ENCODE measurements around the gene BRI3BP.
A peak's percentile ranks its signal among the peaks of the same experiment; 100 is the strongest.

The BRI3BP gene, protein sequence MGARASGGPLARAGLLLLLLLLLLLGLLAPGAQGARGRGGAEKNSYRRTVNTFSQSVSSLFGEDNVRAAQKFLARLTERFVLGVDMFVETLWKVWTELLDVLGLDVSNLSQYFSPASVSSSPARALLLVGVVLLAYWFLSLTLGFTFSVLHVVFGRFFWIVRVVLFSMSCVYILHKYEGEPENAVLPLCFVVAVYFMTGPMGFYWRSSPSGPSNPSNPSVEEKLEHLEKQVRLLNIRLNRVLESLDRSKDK

DNA sequence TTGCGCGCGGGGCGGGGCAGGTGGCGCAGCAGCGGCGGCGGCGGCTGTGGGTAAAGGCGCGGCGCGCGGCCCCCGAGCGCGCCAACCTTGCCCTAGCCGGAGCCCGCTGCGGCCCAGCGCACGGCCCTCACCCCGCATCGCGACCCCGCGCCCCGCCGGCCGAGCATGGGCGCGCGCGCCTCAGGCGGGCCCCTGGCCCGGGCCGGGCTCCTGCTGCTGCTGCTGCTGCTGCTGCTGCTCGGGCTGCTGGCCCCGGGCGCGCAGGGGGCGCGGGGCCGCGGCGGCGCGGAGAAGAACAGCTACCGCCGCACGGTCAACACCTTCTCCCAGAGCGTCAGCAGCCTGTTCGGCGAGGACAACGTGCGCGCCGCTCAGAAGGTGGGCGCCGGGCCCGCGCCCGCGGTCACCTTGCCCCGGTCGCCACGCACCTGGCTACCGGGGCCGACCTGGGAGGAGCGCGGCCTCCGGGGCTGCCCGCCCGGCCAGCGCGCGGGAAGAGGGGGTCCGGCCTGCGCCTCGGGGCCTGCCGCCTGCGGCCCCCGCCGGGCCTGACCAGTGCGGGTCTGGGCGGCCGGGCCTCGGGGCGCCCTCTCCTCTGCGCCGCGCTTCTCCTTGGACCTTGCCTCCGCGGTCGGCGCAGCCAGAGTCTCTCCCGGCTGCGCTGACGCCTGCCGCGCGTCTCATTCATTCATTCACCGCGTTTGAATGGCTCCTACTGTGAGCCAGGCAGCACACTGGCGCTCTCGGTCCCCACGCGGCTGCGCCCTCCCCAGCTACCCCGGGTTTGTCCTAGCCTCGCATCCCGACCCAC, at the start of gene BRI3BP:
Gene BRI3BP (plus strand): TSS at position 20 of the 811 bp plus-strand sequence. CDS start 146 bp downstream, at position 166.
- DNase-seq, result peak in 9 of 14 donors; percentile 4 to 44 (median 33)

DNA sequence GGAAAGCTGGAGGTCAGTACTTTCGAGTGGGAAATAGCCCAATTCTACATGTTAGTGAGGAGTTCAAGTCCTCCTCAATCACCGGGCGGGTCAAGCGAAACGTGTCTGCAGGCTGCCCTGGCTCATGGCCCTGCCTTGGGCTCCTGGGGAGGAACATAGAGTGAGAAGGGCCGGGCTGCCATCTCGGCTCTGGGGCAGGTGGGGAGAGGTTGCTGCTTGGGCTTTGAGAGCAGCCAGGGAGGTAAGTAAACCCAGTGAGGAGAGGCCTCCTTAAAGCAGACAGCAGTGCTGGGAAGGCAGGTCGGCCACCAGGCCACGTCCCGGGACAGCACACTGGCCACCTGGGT, 47.0 kb upstream of the BRI3BP start:
- DNase-seq, result no peak

DNA sequence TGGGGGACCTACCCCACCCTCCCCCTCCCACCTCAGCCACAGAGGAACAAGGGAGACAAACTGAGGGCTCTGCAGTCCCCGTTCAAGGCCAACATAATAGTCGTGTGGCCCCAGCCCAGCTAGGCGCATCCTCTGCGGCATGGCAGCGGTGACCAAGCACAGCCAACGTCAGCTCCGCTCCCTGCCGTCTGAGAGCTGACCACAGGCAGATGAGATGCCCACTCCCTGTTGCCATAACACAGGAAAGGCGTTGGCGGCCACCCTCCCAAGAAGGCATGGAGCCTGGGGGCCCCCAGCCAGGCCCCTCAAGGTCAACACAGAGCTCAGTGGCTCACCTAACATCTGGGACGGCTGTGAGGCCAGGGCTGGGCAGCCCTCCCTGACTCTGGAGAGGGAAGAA, 46.4 kb upstream of the BRI3BP start:
- no peak for DNase-seq

DNA sequence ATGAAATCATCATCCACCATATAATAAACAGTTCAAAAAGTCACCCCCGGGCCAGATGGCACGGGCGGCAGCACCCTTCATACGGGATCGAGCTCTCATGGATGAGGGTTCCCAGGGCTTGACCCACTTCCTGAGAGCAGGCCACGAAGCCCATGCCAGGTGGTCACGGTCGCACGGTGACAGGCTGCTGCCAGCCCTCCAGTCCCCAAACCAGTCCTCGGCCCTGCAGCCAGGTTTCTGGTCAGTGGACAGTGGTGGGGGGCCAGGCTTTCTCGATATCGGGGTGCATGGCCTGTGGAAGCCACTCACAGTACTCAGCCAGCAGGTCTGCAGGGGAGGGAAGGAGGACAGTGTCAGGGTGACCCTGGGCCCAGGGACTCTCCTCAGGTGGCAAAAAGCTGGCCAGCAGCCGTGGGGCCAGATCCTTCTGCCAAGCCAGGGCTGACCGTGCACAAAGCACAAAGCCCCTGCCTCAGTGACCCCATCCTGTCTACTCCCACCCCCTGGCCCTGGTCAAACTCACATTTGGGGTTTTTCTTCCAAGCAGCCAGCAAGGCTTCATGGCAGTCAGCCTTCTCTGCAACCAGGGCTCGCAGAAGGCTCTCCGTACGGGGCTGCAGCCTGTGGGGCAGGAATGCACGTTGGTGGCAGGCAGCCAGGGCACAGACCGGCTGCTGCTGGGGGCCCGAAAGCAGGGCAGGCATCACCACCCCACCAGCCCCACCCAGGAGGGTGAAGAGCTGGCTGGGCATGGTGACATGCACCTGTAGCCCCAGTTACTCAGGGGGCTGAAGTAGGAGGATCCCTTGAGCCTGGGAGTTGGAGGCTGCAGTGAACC, 45.7 kb upstream of the BRI3BP start:
- DNase-seq, result peak in 1 of 14 donors; percentile 50

DNA sequence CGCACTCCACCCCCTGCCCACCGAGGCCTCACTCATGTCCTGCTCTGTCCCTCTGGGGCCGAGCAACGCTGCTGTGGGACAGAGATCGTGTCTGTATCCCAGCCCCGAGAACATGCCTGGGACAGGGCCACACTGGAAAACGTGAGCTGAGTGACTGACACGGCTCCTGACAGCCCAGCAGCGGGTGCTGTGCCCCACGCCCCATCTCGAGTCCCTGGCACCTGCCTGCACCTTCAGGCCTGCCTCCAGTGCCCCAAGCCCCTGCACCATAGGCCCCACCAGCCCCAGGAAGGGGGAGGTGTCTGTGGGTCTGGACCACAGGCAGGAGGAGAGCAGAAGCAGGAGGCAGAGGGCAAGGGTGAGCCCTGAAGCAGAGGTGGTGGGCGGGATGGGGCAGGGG, 44.4 kb upstream of the BRI3BP start:
- DNase-seq, result no peak

DNA sequence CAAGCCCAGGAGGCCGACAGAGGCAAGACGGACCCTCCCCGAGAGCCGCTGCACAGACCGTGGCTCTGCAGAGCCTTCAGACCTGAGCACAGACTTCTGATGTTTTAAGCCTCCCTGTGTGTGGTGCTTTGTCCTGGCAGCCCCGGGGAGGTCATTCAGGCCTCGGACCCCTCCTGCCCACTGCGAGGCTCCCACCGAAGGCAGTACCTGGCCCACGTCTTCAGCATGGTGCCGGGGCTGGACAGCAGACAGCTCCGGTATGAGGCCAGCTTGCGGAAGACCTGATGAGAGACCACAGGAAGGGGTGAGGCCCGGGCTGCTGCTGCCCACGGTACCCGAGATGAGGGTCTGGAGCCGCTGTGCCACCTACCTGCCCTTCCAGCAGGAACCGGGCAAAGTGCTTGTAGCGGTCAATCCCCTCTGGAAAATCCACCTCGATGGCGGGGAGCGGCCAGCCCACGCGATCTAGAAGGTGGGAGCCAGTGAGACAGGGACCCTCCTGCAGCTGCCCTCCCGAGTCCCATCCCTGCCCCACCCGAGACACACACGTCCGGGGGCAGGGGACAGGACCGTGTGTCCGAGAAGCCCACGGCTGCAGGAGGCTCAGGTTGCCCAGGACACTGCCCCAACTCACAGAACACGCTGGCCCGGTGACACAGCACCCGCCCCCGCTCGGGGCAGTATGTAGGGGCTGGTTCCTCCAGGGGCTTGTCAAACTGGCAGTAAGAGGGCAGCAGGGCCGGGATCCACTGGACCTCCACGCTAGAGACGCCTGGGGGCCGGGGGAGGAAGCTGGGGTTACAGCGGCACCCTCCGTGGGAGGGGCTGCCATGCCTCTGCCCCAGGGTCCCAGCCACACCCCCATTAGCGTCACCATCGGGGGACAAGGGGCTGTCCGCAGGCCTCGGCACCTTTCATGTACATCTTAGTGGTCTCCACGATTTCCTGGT, 43.4 kb upstream of the BRI3BP start:
- no peak for DNase-seq

DNA sequence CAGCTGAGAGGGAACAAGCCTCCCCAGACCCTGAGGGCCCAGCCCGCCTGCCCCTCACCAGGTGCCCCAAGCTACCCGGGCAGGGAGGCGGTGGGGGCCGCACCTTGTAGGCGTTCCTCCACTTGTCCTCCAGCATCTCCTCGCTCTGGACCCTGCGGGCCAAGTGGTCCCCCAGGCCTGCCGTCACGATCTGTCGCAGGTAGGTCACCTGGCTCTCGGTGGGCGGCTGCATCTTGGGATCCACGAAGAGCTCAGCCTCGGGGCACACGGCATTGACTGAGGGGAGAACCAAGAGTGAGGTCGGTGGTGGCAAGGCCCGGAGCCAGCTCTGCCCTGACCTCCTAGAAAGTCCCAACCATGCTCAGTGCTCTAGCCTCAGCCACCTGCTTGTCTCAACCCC, 41.1 kb upstream of the BRI3BP start:
- no peak for DNase-seq

DNA sequence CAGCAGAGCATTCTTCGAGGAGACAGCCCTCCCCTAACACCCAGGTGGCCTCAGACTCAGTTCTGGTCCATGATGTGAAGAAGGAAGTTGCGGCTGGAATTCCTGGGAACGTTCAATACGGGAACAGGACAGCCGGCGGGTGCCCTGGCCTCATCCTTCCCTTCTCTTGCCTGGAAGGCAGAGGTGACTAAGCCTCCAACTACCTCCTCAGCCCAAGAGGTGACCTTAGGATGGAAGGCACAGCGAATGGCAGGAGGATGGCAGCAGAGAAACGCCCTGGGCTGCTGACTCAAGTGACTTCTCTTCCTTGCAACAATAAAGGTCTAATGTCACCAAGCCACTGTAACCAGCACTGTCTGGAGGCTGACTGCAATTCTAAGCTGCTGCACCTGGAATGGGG, 40.6 kb upstream of the BRI3BP start:
- DNase-seq, result no peak

DNA sequence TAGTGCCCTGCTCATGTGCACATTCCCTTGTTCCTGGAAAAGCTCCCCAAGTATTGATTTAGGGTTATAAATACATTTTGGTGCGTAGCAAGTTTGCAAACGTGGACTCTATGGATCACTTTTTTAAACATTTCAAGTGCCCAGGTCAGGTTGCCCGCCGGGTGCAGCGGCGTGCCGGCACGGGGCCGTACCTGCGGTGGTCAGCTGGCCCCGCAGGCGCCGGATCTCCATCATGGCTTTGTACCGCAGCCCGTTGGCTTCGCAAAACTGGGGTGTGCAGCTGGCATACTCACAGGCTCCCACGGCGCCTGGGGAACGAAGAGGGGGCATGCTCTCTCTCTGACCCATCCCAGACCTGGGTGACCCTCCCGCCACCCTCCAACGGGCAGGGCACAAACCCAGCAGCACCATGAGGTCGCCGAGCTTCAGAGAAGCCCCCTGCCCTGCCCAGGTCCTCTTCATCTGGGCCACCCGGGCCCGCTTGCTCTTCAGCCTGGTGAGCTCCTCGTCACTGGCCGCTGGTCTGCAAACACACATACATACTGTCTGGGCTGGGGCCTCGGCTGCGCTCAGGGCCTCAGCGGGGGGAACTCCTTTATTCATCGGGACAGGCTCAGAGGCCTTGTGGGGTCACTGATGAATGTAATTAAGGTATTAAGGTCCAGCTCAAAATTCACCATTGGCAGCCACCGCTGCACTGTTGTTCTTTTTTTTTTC, 39.6 kb upstream of the BRI3BP start:
- DNase-seq, result no peak

DNA sequence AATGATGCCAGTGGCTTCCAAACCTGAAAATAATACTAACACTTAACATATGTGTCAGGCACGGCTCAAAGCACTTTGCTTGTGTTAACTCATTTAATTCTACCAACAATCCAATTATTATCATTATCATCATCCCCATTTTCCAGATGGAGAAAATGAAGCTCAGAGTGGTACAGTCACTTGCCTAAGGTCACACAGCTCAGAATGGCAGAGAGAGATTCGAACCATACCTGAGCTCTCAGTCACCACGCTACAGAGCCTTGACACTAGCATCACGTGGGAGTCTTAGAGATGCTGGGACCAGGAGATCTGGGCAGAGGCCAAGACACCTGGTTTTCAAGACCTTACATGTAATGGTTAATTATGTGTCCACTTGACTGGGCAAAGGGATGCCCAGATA, 38.7 kb upstream of the BRI3BP start:
- no peak for DNase-seq

DNA sequence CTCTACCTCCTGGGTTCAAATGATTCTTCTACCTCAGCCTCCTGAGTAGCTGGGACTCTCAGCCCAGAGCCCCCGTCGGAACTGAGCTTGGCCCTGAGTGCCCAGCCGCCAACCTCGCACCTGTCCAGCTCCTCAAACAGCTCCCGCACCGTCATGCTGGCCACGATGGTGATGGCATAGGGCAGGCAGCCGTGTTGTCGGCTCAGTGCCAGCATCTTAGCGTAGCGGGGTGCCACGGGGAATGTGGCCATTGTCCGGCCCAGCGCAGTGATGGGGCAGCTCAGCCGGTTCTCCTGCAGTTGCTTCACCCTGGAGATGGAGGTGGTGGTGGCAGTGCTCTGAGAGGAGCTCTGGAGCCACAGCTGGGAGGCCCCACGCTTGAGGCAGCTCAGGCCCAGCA, 36.9 kb upstream of the BRI3BP start:
- DNase-seq, result no peak

DNA sequence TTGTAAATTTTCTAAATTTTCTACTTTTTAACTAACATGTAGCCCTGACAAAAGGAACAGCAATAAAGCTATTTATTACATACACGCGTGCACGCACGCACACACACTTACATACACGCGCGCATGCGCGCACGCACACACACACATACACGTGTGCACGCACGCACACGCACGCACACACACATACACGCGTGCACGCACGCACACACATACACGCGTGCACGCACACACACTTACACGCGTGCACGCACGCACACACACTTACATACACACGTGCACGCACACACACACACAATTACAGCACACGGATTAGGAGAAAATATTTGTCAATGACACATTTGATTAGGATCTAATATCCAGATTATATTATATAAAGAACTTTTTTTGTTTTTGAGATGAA, 32.4 kb upstream of the BRI3BP start:
- DNase-seq, result no peak

DNA sequence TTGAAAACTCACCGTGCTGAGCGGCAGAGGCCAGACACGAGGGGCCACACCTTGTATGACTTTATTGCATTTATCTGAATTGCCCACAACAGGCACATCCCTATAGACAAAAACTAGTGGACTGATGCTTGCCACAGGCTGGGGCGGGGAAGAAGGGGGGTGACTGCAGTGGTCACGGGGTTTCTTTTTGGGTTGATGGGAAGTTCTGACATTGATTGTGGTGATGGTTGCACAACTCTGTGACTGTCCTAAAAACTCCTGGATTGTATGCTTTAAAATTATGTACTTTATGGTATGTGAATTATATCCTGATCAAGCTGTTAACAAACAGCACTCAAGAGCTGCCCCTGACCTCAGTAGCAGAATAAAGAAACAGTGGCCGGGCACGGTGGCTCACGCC, 30.2 kb upstream of the BRI3BP start:
- DNase-seq, result no peak

DNA sequence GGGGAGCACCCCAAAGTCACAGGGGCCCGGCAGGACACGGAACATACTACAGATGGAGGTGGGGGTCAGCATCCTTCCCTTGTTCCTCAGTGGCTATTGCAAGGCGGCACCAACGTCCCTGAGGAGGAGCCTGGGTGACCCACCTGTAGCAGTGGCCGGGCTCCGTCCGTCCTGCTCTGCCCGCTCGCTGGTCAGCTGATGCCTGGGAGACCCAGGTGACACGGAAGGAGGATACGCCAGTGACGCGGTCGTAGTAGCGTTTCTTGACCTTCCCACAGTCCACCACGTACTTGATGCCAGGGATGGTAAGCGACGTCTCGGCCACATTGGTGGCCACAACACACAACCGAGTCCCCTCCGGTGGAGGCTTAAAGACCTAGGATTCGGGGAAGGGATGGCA, 29.2 kb upstream of the BRI3BP start:
- DNase-seq, result no peak

DNA sequence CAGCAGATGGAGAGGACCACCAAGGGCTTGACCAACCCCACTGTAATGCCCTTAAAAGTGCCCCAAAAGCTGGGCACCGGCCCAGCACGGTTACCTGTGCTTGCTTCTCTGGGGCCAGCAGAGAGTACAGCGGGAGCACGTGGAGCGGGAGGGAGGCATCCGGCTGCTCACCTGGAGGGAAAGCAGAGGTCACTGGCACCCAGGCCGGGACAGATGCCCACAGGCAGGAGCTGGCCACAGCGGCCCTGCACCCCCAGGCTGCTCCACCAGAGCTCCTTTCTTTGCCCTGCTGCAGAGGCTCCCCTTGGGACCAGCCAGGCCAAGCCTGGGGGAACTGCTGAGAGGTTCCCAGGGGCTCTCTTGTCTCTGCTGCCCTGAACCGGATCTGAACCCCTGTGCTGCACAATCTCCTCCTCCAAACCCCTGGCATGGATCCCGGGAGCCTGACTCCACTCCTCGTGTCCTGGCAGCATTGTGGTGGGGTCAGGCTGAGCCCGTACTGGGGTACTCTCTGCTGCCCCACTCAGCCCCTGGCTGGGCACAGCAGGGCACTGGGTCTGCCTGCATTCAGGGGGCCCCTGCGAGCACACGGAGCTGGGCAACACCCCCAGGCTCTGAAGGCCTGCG, 28.5 kb upstream of the BRI3BP start:
- peak in 1 of 14 donors; percentile 12 for DNase-seq

DNA sequence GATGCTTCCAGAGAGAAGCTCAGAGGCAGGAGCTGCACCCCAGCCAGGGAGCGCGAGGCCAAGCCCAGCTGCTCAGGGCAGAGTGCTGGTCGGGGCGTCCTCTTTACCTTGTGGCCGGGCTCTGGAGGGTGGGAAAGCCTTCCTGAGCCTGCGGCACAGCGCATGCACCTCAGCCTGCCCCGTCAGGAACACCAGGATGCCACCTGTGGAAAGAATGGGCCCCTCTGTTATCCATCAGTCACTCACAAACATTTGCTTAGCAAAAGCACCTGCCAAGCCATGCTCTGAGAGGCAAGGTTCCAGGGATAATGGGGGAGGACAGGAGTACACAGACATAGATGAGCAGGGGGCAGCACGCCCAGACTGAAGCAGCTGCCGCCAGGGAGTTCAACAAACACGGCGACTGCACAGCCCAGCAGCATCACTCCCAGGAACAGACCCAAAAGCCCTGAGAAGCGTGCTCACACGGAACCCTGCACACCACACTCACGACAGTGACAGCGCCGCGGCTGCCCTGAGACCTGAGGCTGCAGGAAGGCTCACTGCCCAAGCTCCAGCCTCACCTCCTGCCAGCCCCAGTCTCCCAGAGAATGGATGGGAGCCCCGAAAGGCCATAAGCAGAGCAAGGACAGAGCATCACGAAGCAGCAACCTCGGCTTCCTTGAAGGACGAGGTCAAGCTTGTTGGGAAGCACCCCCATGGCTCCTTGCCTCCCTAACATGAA, 26.3 kb upstream of the BRI3BP start:
- no peak for DNase-seq

DNA sequence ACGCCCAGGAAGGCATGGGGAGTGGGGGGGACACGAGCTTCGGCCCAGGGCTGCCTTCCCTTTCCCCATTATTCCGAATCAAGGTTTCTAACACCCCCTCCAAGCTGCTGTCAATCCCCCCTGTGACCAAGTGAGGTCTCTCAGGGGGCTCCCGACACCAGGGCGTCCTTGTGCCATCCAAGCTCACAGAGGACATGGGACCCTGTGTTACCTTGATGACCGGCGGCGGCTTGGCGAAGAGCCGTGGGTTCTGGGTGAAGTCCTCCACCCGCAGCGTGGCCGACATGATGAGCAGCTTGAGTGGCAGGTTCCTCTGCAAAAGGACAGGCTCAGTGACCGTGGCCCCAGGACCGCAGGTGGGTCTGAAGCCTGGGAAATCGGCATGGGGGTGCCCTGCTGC, 24.8 kb upstream of the BRI3BP start:
- DNase-seq, result no peak

DNA sequence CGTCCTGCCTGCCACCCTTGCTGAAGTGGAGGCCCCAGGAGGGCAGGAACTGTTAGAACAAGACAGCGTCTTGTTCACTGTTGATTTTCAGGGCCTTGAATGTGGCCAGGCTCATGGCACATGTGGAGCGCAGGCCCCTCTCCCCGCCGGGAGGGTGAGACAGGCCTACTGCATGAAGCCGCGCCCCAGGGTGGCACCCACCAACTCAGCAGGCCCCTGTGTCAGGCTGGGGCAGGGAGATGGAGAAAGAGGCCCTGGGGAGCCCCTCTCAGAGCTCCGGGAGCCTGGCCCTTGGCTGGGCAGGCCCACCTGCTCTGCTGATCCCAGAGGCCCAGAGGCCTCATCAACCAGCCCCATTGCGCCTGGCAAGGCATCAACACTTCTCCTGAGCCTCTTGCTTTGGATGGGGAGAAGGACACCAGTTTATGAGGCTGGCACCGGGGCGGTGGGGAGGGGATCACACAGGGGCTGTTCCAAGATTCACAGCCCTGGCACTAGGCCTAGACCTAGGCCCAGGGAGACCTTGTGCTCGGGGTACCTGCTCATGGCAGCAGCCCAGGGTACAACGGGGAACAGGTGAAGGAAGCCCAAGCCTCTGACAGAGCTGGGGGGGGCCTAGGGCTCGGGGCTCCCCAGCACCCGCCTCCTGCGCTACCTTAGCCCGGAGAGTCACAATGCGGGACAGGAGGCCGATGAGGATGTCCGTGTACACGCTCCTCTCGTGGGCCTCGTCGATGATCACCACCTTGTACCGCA, 22.6 kb upstream of the BRI3BP start:
- no peak for DNase-seq

DNA sequence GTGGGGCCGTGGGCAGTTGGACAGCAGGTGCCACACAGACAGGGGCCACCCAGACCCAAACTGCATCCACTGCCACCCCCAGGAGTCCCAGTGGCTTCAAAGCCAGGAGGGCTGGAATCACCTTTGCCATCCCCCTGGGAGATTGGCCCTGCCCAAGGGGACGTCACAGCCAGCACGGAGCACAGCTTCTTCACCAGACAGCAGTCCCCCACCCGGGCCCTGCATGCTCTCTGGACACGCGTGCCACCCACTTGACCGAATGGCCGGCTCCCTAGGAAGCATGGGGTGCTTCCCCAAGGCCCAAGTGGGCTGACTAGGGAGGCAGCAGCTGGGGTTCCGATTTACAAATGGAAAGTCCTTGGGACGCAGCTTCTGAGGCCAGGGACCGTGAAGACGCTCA, 21.8 kb upstream of the BRI3BP start:
- no peak for DNase-seq

DNA sequence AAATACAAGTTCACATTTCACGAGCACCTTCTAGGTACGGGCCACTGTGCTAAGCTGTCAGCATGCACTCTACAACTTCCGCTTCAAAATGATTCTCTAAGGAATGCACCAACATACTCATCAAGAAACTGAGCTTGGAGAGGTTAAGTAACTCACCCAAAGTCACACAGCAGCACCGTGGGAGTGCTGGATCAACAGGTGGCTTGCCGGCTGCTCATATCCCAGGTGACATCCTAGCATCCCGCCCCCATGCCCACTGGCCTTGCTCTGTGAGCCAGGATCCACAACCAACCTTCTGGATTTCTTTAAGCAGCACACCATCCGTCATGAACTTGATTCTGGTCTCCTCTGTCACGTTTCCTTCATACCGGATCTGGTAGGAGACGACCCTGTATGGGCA, 21.2 kb upstream of the BRI3BP start:
- DNase-seq, result no peak

Data from C1 segment of cervical spinal cord (tissue), 14 donors.